GM23338 (cell line): Measurements from ENCODE around the gene SOWAHA. TPM values are rescaled to one million over a fixed set of nuclear protein-coding genes. Genes with fewer than 3 reads are reported as not detected.

Experiments used
- ATAC-seq: fragments of 200-7000 bp; cut with Tn5 transposase; 3 replicates; pipeline ENCODE4 v1.9.1; 2020
- DNase-seq: peaks from one replicate; pipeline ENCODE4 v3.0.0-alpha.2; 2015; ENCODE audit warnings: low spot score
- H2AFZ ChIP-seq: fragments of 200-600 bp; sonication (generic); 2 replicates; pipeline ENCODE4 v1.8.0; 2016; ENCODE audit warnings: antibody characterized with exemption, mild to moderate bottlenecking, moderate library complexity
- H3F3A ChIP-seq: fragments of 200-600 bp; sonication (generic); replicated peaks from 2 replicates; pipeline ENCODE4 v1.8.0; 2017; ENCODE audit warnings: antibody characterized with exemption, mixed run types, low read depth
- H3K27ac ChIP-seq: fragments of 200-600 bp; sonication (generic); 2 replicates; pipeline ENCODE4 v1.6.1; 2016; ENCODE audit warnings: low read depth
- H3K27me3 ChIP-seq: fragments of 200-600 bp; sonication (generic); 2 replicates; pipeline ENCODE4 v1.8.0; 2016; ENCODE audit warnings: mild to moderate bottlenecking, mixed run types, moderate library complexity; ENCODE audit not compliant: insufficient read depth
- H3K36me3 ChIP-seq: fragments of 200-600 bp; sonication (generic); 2 replicates; pipeline ENCODE4 v1.8.0; 2016; ENCODE audit warnings: mild to moderate bottlenecking; ENCODE audit not compliant: insufficient read depth
- H3K4me1 ChIP-seq: fragments of 200-600 bp; sonication (generic); 2 replicates; pipeline ENCODE4 v1.8.0; 2016; ENCODE audit warnings: mild to moderate bottlenecking, moderate library complexity; ENCODE audit not compliant: insufficient read depth
- H3K4me2 ChIP-seq: fragments of 200-600 bp; sonication (generic); 2 replicates; pipeline ENCODE4 v1.7.1; 2017; ENCODE audit warnings: mixed run types
- H3K4me3 ChIP-seq: fragments of 200-600 bp; sonication (generic); 2 replicates; pipeline ENCODE4 v1.6.1; 2016; ENCODE audit warnings: mixed run types
- H3K79me2 ChIP-seq: fragments of 200-600 bp; sonication (generic); replicated peaks from 2 replicates; pipeline ENCODE4 v1.8.0; 2017; ENCODE audit warnings: mild to moderate bottlenecking; ENCODE audit not compliant: insufficient read depth
- H3K9me2 ChIP-seq: fragments of 200-600 bp; sonication (generic); 2 replicates; pipeline ENCODE4 v1.8.0; 2017; ENCODE audit not compliant: insufficient read depth
- H4K20me1 ChIP-seq: fragments of 200-600 bp; sonication (generic); replicated peaks from 2 replicates; pipeline ENCODE4 v1.8.0; 2017; ENCODE audit warnings: mild to moderate bottlenecking; ENCODE audit not compliant: insufficient read depth
- H3K27ac Mint-ChIP-seq: 2 replicates; pipeline ENCODE4 v1.8.0; 2020; ENCODE audit warnings: inconsistent platforms, mild to moderate bottlenecking, moderate library complexity, mixed read lengths
- H3K27me3 Mint-ChIP-seq: 3 replicates; pipeline ENCODE4 v1.8.0; 2022; ENCODE audit warnings: low read depth, mild to moderate bottlenecking, moderate library complexity, mixed read lengths, inconsistent platforms; ENCODE audit not compliant: insufficient read depth, poor library complexity
- H3K36me3 Mint-ChIP-seq: 3 replicates; pipeline ENCODE4 v1.8.0; 2021; ENCODE audit warnings: low read depth, mild to moderate bottlenecking, inconsistent platforms, moderate library complexity, mixed read lengths
- H3K4me1 Mint-ChIP-seq: 3 replicates; pipeline ENCODE4 v1.8.0; 2020; ENCODE audit warnings: mild to moderate bottlenecking, inconsistent platforms, mixed read lengths
- H3K4me3 Mint-ChIP-seq: 3 replicates; pipeline ENCODE4 v1.8.0; 2021; ENCODE audit warnings: moderate library complexity, mild to moderate bottlenecking, inconsistent platforms, mixed read lengths
- H3K9me3 Mint-ChIP-seq: 3 replicates; pipeline ENCODE4 v1.8.0; 2020; ENCODE audit warnings: moderate library complexity, mild to moderate bottlenecking, inconsistent platforms, mixed read lengths
- CREB1 ChIP-seq: fragments of 250-450 bp; sonication (Bioruptor Pico); IDR thresholded peaks from 2 replicates; pipeline ENCODE4 v1.5.0; 2020; ENCODE audit warnings: low read depth, mild to moderate bottlenecking, moderate library complexity
- CTCF ChIP-seq, 2 experiments: fragments of 200-600 bp in 1 of 2; sonication (generic) in 1 of 2; conservative IDR thresholded peaks; 2 replicates each; pipeline versions ENCODE4 v1.5.1 to v1.6.1; 2016 to 2017; ENCODE audit warnings: antibody characterized with exemption in 2 of 2, low read depth in 2 of 2, mild to moderate bottlenecking in 2 of 2, moderate library complexity in 1 of 2
- ETS1 ChIP-seq: IDR thresholded peaks from 2 replicates; pipeline ENCODE4 v1.6.1; 2016; ENCODE audit warnings: antibody characterized with exemption
- EZH2 ChIP-seq: fragments of 200-600 bp; sonication (generic); IDR thresholded peaks from one replicate; pipeline ENCODE4 v1.8.0; 2017; ENCODE audit warnings: antibody characterized with exemption, mild to moderate bottlenecking, low read depth; ENCODE audit not compliant: unreplicated experiment
- EZH2phosphoT487 ChIP-seq: fragments of 200-600 bp; sonication (generic); IDR thresholded peaks from one replicate; pipeline ENCODE4 v1.8.1; 2018; ENCODE audit warnings: antibody characterized with exemption; ENCODE audit not compliant: unreplicated experiment
- JUNB ChIP-seq: IDR thresholded peaks from one replicate; pipeline ENCODE4 v1.6.1; 2016; ENCODE audit warnings: antibody characterized with exemption; ENCODE audit not compliant: unreplicated experiment
- NANOG ChIP-seq: IDR thresholded peaks from 2 replicates; pipeline ENCODE4 v1.6.1; 2016; ENCODE audit warnings: antibody characterized with exemption, borderline replicate concordance
- POLR2AphosphoS5 ChIP-seq: IDR thresholded peaks from 2 replicates; pipeline ENCODE4 v1.6.1; 2016; ENCODE audit warnings: antibody characterized with exemption, low read depth
- REST ChIP-seq: IDR thresholded peaks from one replicate; pipeline ENCODE4 v1.6.1; 2018; ENCODE audit warnings: antibody characterized with exemption; ENCODE audit not compliant: unreplicated experiment
- STAT1 ChIP-seq: IDR thresholded peaks from one replicate; pipeline ENCODE4 v1.6.1; 2016; ENCODE audit warnings: antibody characterized with exemption; ENCODE audit not compliant: unreplicated experiment
- ZNF114 ChIP-seq: fragments of 250-450 bp; sonication (Bioruptor Pico); IDR thresholded peaks from 2 replicates; pipeline ENCODE4 v1.5.0; 2020; ENCODE audit warnings: mild to moderate bottlenecking, moderate library complexity
- ZNF331 ChIP-seq: fragments of 250-450 bp; sonication (Bioruptor Pico); IDR thresholded peaks from 2 replicates; pipeline ENCODE4 v1.5.0; 2020; ENCODE audit warnings: low read depth, mild to moderate bottlenecking, moderate library complexity
- ZNF462 ChIP-seq: fragments of 250-450 bp; sonication (Bioruptor Pico); IDR thresholded peaks from 2 replicates; pipeline ENCODE4 v1.5.0; 2020; ENCODE audit warnings: mild to moderate bottlenecking, moderate library complexity
- polyA plus RNA-seq: library from polyadenylated mRNA; unstranded; fragments of >200 nt; fragmentation: Nextera tagmentation; extraction: Ambion mirVana; gene quantifications from 2 replicates; pipeline ENCODE4 v1.2.1, GENCODE V29; 2016
- total RNA-seq: library from RNA; depleted of rRNA; stranded (reverse); fragments of >200 nt; shearing (Covaris generic); gene quantifications from 2 replicates; pipeline ENCODE4 v1.2.3, GENCODE V29; 2014

SOWAHA gene
- total and polyA plus RNA-seq, 2 experiments from 2014 or later: 0.18 to 0.52 TPM

- DNase-seq: no peak
- Histone ChIP-seq H3K36me3 (no peaks in the 10 kb centered on the region), H3K27me3 (peaks cover 69% of the 10 kb centered on the region), H2AFZ (peak overlapping the region; percentile 94), H3F3A (0 out of 2 replicates have a peak, but pooled peaks cover 7% of the 10 kb centered on the region), H4K20me1 (no peaks in the 10 kb centered on the region), H3K4me3 (peak overlapping the region; percentile 73), H3K27ac (no peak overlapping the region), H3K4me2 (peak overlapping the region; percentile 86), H3K9me2 (no peaks in the 10 kb centered on the region), H3K79me2 (no peaks in the 10 kb centered on the region), H3K4me1 (peaks cover 3% of the 10 kb centered on the region)
- H3K27ac Mint-ChIP-seq: no peak overlapping the region
- peaks cover 10% of the 10 kb centered on the region for H3K4me1 Mint-ChIP-seq
- TF ChIP-seq STAT1 (no peak), EZH2 (no peak), ZNF462 (CRISPR knock-in tag) (no peak), EZH2phosphoT487 (no peak), ZNF331 (CRISPR knock-in tag) (no peak), JUNB (no peak), CREB1 (CRISPR knock-in tag) (no peak), REST (no peak), ZNF114 (CRISPR knock-in tag) (no peak), NANOG (no peak), ETS1 (no peak), CTCF (conservative IDR thresholded peaks at IDR 0.05; ENCODE audit: low read depth in 2 of 2) (no peak), POLR2AphosphoS5 (no peak)
- ATAC-seq: no peak
- no peaks in the 10 kb centered on the region; the same call in 2 of the 3 replicates for H3K36me3 Mint-ChIP-seq
- H3K4me3 Mint-ChIP-seq: peak overlapping the region; percentile 76
- peaks cover 54% of the 10 kb centered on the region for H3K27me3 Mint-ChIP-seq
- no peaks in the 10 kb centered on the region for H3K9me3 Mint-ChIP-seq
Observed at GRCh38 chr5:132831095-132831860, 18.2 kb downstream of the SOWAHA start.
